Fibroblast of lung (primary cell): Measurements from ENCODE around the gene KRTAP19-1. TPM values are rescaled to one million over a fixed set of nuclear protein-coding genes. Genes with fewer than 3 reads are reported as not detected.

Experiments
- DNase-seq, 2 donors: peaks; one replicate each; pipeline versions ENCODE4 v3.0.0 to v3.0.0-alpha.2; 2010; ENCODE audit warnings: low read depth in 2 of 2
- H2AFZ ChIP-seq: 2 replicates; pipeline ENCODE4 v1.5.1; 2012; ENCODE audit warnings: low read length, control low read depth, inconsistent platforms
- H3K27ac ChIP-seq: 2 replicates; pipeline ENCODE4 v1.5.1; 2011; ENCODE audit warnings: low read length, control low read depth; ENCODE audit not compliant: insufficient read depth
- H3K27me3 ChIP-seq: 2 replicates; pipeline ENCODE4 v1.5.1; 2011; ENCODE audit warnings: mild to moderate bottlenecking, low read length; ENCODE audit not compliant: control insufficient read depth, insufficient read depth
- H3K36me3 ChIP-seq: 2 replicates; pipeline ENCODE4 v1.5.1; 2011; ENCODE audit warnings: low read length; ENCODE audit not compliant: control insufficient read depth, insufficient read depth
- H3K4me1 ChIP-seq: 2 replicates; pipeline ENCODE4 v1.5.1; 2011; ENCODE audit warnings: low read length; ENCODE audit not compliant: control insufficient read depth, insufficient read depth; ENCODE audit errors: extremely low read depth
- H3K4me2 ChIP-seq: 2 replicates; pipeline ENCODE4 v1.5.1; 2011; ENCODE audit warnings: low read length, control low read depth; ENCODE audit not compliant: insufficient read depth; ENCODE audit errors: extremely low read depth
- H3K4me3 ChIP-seq, 4 experiments: fragments of 200-600 bp in 1 of 4; sonication (generic) in 1 of 4; replicated peaks in 1 of 4; 2 replicates each; pipeline ENCODE4 v1.5.1; 2011 to 2016; ENCODE audit warnings: low read length in 4 of 4, low read depth in 3 of 4, mild to moderate bottlenecking in 3 of 4, control low read depth in 2 of 4, inconsistent platforms in 1 of 4, mixed read lengths in 1 of 4; ENCODE audit not compliant: insufficient read depth in 1 of 4; ENCODE audit errors: control extremely low read depth in 1 of 4
- H3K79me2 ChIP-seq: 2 replicates; pipeline ENCODE4 v1.5.1; 2012; ENCODE audit warnings: mild to moderate bottlenecking, low read length, inconsistent platforms; ENCODE audit not compliant: control insufficient read depth, insufficient read depth
- H3K9ac ChIP-seq: 2 replicates; pipeline ENCODE4 v1.5.1; 2011; ENCODE audit warnings: mild to moderate bottlenecking, low read length, control low read depth; ENCODE audit not compliant: insufficient read depth
- H3K9me3 ChIP-seq: 2 replicates; pipeline ENCODE4 v1.5.1; 2012; ENCODE audit warnings: low read depth, low read length; ENCODE audit not compliant: control insufficient read depth, insufficient read depth
- H4K20me1 ChIP-seq: 2 replicates; pipeline ENCODE4 v1.5.1; 2011; ENCODE audit warnings: low read length; ENCODE audit not compliant: control insufficient read depth, insufficient read depth; ENCODE audit errors: extremely low read depth
- CTCF ChIP-seq, 2 donors: IDR thresholded peaks in 1 of 2; conservative IDR thresholded peaks in 1 of 2; 1 replicate in 1 of 2; 2 replicates in 1 of 2; pipeline ENCODE4 v1.5.1; 2011 to 2012; ENCODE audit warnings: low read length in 2 of 2, control low read depth in 1 of 2, inconsistent platforms in 1 of 2, low read depth in 1 of 2, mild to moderate bottlenecking in 1 of 2
- EZH2 ChIP-seq: IDR thresholded peaks from 2 replicates; pipeline ENCODE4 v1.5.1; 2012; ENCODE audit warnings: low read length, control low read depth, mild to moderate bottlenecking; ENCODE audit errors: missing control alignments
- polyA plus RNA-seq, 2 donors: library from polyadenylated mRNA; depleted of rRNA in 1 of 2; stranded (reverse) in 1 of 2; unstranded in 1 of 2; fragments of >200 nt; gene quantifications; 2 replicates each; pipeline ENCODE4 v1.2.1, GENCODE V29; 2011 to 2012; ENCODE audit warnings: missing spikeins in 1 of 2
- total RNA-seq: library from RNA; depleted of rRNA; stranded (reverse); fragments of >200 nt; gene quantifications from 2 replicates; pipeline ENCODE4 v1.2.1, GENCODE V29; 2014

KRTAP19-1 gene
- total and polyA plus RNA-seq, 2 donors (not counting 1 experiment from before 2014, with no cell fraction given): not detected

GRCh38 chr21:30502041-30502440 lies 21.9 kb upstream of the KRTAP19-1 start, which contains the start of gene KRTAP19-5:
TSS of gene KRTAP19-5 (minus strand) at chr21:30502141. CDS start at chr21:30502090, 51 bp downstream.
- Histone ChIP-seq H3K4me3 (no peak within 1 kb of the TSS), H3K9ac (no peak within 1 kb of the TSS), H3K79me2 (no peaks in the 10 kb centered on the region), H3K27me3 (no peaks in the 10 kb centered on the region), H3K9me3 (no peaks in the 10 kb centered on the region), H3K4me2 (no peak within 1 kb of the TSS), H4K20me1 (no peaks in the 10 kb centered on the region), H3K36me3 (no peaks in the 10 kb centered on the region), H3K4me1 (no peaks in the 10 kb centered on the region), H3K27ac (no peak within 1 kb of the TSS), H2AFZ (no peak within 1 kb of the TSS)
- no peak for DNase-seq
- TF ChIP-seq CTCF (conservative IDR thresholded peaks at IDR 0.05 in 1 of 2, IDR thresholded peaks at IDR 0.05 in 1 of 2; ENCODE audit: low read depth in 1 of 2, low read length in 2 of 2) (no peak), EZH2 (no peak)

GRCh38 chr21:30497065-30497464 lies 16.9 kb upstream of the KRTAP19-1 start, which contains the start of gene KRTAP19-4:
TSS of gene KRTAP19-4 (minus strand) at chr21:30497165. CDS start at chr21:30497110, 55 bp downstream.
- Histone ChIP-seq H2AFZ (no peak within 1 kb of the TSS), H3K4me2 (no peak within 1 kb of the TSS), H3K4me3 (no peak within 1 kb of the TSS), H3K9me3 (no peaks in the 10 kb centered on the region), H3K4me1 (no peaks in the 10 kb centered on the region), H3K27ac (no peak within 1 kb of the TSS), H3K36me3 (no peaks in the 10 kb centered on the region), H3K9ac (no peak within 1 kb of the TSS), H4K20me1 (no peaks in the 10 kb centered on the region), H3K79me2 (no peaks in the 10 kb centered on the region), H3K27me3 (no peaks in the 10 kb centered on the region)
- no peak for DNase-seq
- no peak for TF ChIP-seq CTCF (conservative IDR thresholded peaks at IDR 0.05 in 1 of 2, IDR thresholded peaks at IDR 0.05 in 1 of 2; ENCODE audit: low read depth in 1 of 2, low read length in 2 of 2)
- no peak for TF ChIP-seq EZH2

GRCh38 chr21:30491963-30492428 lies 11.8 kb upstream of the KRTAP19-1 start, which contains the start of gene KRTAP19-3:
TSS of gene KRTAP19-3 (minus strand) at chr21:30492013. CDS start at chr21:30491957, 56 bp downstream.
- H3K4me3 ChIP-seq: no peak within 1 kb of the TSS
- H3K79me2 ChIP-seq: no peaks in the 10 kb centered on the region
- TF ChIP-seq CTCF (conservative IDR thresholded peaks at IDR 0.05 in 1 of 2, IDR thresholded peaks at IDR 0.05 in 1 of 2; ENCODE audit: low read depth in 1 of 2, low read length in 2 of 2): no peak
- TF ChIP-seq EZH2: no peak
- H3K9me3 ChIP-seq: no peaks in the 10 kb centered on the region
- H4K20me1 ChIP-seq: no peaks in the 10 kb centered on the region
- H3K27me3 ChIP-seq: no peaks in the 10 kb centered on the region
- DNase-seq: no peak
- H3K4me1 ChIP-seq: no peaks in the 10 kb centered on the region
- no peak within 1 kb of the TSS for H2AFZ ChIP-seq
- H3K4me2 ChIP-seq: no peak within 1 kb of the TSS
- no peak within 1 kb of the TSS for H3K9ac ChIP-seq
- H3K36me3 ChIP-seq: no peaks in the 10 kb centered on the region
- no peak within 1 kb of the TSS for H3K27ac ChIP-seq
